ENCODE results near the gene NEU3.

GRCh38 chr11:74954199-74954598, 34.5 kb upstream of the NEU3 start:
- no peak for TF ChIP-seq SP1 (IDR thresholded peaks at IDR 0.05)
- no peak for TF ChIP-seq L3MBTL2 (conservative IDR thresholded peaks at IDR 0.05)

All from HEK293T (cell line).